RWPE1 (cell line): ENCODE data around the gene EIF5A.

ENCODE experiments used
- CTCF ChIA-PET: fragments of 350-600 bp; sonication (Branson Sonifier 250); formaldehyde crosslinking; extraction: SDS; loops from one replicate; lab custom pipeline; 2021; lab: Yijun Ruan, JAX
- POLR2A ChIA-PET: fragments of 400-600 bp; formaldehyde crosslinking; extraction: SDS; loops from one replicate; lab custom pipeline; 2020; ENCODE audit warnings: antibody characterized with exemption; ENCODE audit not compliant: low non-redundant PET; lab: Yijun Ruan, JAX
- DNase-seq: peaks from one replicate; pipeline ENCODE4 v3.0.0; 2012; ENCODE audit warnings: low spot score
- H3K27ac ChIP-seq: fragments of 450-650 bp; 2 replicates; pipeline ENCODE4 v1.5.1; 2017
- CTCF ChIP-seq: fragments of 450-650 bp; conservative IDR thresholded peaks from 2 replicates; pipeline ENCODE4 v1.5.1; 2017; ENCODE audit warnings: low read depth, mild to moderate bottlenecking

The EIF5A gene

DNA sequence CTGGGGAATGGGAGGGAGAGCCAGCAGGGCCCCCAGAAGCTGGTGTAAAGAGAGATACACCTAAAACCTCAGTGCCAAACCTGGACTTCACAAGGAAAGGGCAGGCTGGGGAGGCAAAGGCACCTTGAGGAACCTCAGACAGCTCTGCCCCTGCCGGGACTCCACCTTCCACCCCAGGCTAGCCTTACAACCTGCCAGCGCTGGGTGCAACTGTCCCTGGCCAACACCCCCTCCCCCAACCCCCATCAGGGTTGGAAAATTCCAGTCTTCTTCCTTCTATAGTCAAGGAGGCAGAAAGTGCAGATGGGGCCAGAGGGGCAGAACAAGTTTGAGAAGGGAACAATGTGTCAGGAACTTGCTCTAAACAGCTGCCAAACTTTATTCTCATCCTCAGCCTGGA is 15.2 kb upstream of the EIF5A start:
- CTCF ChIA-PET: interaction anchor here (0.6 kb wide), 1 partner anchor 14 kb away, joined by 4 read pairs; no protein-coding TSS in a partner anchor
- TF ChIP-seq CTCF: no peak

GRCh38 chr17:7292729-7293128 is 14.7 kb upstream of the EIF5A start:
- POLR2A ChIA-PET: interaction anchor here (1.1 kb wide), 1 partner anchor 11 kb away, joined by 4 read pairs; the partner anchor contains the start of gene SLC2A4
- H3K27ac ChIP-seq: peak overlapping the region; percentile 81
- no peak for TF ChIP-seq CTCF
- CTCF ChIA-PET: no interaction called here
- no peak for DNase-seq

More for the DNA sequence above, 15.2 kb upstream of the EIF5A start:
- no peak for DNase-seq
- H3K27ac ChIP-seq: peak overlapping the region; percentile 81
- POLR2A ChIA-PET: no interaction called here

- peak; percentile 75 for DNase-seq
- CTCF ChIA-PET: no interaction called here
Observed at GRCh38 chr17:7293159-7293558, 14.3 kb upstream of the EIF5A start.

DNA sequence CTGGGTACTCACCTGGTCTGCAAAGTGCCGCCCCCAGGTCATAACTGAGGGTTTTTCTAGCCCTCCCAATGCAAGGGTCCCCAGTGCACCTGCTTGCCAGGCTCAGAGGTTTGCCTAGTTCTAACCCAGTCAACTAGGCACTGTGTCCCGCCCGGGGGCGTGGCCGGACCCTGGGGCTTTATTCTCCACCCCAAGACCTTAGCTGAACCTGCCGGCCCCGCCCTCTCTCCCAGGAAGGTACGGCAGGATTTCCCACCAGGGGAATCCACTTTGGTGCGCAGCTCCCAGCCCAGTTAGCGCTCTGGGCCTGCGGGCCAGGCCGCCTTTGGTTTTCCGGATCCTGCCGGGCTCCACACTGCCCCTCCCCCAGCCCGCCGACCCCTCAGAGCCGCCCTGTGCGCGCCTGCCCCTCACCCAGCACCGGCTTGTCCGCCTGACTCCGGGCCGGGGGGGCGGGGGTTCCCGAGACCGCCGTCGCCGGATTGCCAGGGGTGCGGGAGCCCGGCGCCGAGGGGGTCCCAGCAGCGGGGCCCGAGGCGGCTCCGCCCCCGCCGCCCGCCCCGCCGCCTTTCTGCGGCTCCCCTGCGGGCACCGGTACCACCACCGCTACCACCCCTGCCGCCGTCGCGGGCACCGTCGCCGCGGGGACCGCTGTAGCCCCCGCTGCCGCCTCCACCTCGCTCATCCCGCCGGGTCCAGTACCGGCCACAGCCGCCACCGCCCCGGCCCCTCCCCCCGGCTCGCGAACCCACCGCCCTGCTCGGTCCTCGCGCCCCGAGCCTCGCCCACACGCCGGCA is 13.4 kb upstream of the EIF5A start:
- no peak for TF ChIP-seq CTCF
- ChIA-PET POLR2A (interaction anchor here (1.1 kb wide), 1 partner anchor 13 kb away, joined by 4 read pairs; the partner anchor contains the start of gene SLC2A4), CTCF (no interaction called here)
- DNase-seq: peak; percentile 42
- peak overlapping the region; percentile 81 for H3K27ac ChIP-seq

More at GRCh38 chr17:7293159-7293558, 14.3 kb upstream of the EIF5A start:
- TF ChIP-seq CTCF: no peak
- peak overlapping the region; percentile 81 for H3K27ac ChIP-seq
- POLR2A ChIA-PET: interaction anchor here (0.6 to 1.1 kb wide), 2 partner anchors 12 to 57 kb away, joined by 3 to 4 read pairs; partner anchors contain the start of gene SLC2A4

- POLR2A ChIA-PET: no interaction called here
- peak; percentile 93 for DNase-seq
- peak within 1 kb of the TSS; percentile 81 for H3K27ac ChIP-seq
- no peak for TF ChIP-seq CTCF
- CTCF ChIA-PET: no interaction called here
Observed at GRCh38 chr17:7294614-7295153, 12.7 kb upstream of the EIF5A start, which contains the start of gene YBX2. Gene YBX2 (minus strand): TSS chr17:7294639. CDS start chr17:7294500, 139 bp downstream.
